Stomach (tissue), 4 donors: Measurements from ENCODE around the gene ACD.

Experiments
- POLR2A ChIP-seq, 4 donors: fragments of 450-650 bp; IDR thresholded peaks; one replicate each; pipeline ENCODE4 v1.6.1; 2016; ENCODE audit warnings: antibody characterized with exemption in 4 of 4, control low read depth in 2 of 4, mild to moderate bottlenecking in 1 of 4, moderate library complexity in 1 of 4
- POLR2AphosphoS5 ChIP-seq, 3 donors: sonication (generic); formaldehyde crosslinking; IDR thresholded peaks; one replicate each; pipeline ENCODE4 v1.6.1; 2016; ENCODE audit warnings: antibody characterized with exemption in 3 of 3
- TF ChIP-seq, protein P1 (sequence below), 7 experiments: fragments of 450-650 bp in 4 of 7; fragments of 200-600 bp in 3 of 7; sonication (generic) in 3 of 7; IDR thresholded peaks; one replicate each; pipeline ENCODE4 v1.5.1; 2016 to 2019; ENCODE audit warnings: antibody characterized with exemption in 7 of 7, control low read depth in 2 of 7, mild to moderate bottlenecking in 1 of 7

DNA sequence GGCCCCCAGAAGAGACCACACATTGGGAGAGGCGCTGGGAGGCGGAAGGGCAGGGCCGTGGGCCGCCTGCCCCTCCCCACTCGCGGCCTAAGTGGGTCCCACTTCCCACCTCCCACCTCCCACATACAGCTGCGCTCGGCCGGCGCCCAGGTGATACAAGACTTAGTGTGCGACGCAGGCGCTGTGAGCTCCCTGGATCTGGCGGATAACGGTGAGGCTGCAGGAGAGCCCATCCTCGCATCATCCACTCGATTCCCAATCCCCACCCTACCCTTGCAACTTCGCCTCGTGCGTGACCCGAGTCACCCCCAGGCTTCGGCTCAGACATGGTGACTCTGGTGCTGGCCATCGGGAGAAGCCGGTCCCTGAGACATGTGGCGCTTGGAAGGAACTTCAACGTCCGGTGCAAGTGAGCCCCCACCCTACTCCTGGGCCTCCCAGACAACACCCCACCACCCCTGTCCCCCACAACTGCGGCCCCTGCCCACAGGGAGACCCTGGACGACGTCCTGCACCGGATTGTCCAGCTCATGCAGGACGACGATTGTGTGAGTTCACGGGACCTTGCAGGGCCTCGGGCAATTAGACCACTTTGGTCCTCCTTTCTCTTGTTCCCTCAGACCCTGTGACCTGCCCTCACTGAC lies 11.2 kb downstream of the ACD start:
- TF ChIP-seq POLR2A (IDR thresholded peaks at IDR 0.05) = no peak
- TF ChIP-seq, protein P1, sequence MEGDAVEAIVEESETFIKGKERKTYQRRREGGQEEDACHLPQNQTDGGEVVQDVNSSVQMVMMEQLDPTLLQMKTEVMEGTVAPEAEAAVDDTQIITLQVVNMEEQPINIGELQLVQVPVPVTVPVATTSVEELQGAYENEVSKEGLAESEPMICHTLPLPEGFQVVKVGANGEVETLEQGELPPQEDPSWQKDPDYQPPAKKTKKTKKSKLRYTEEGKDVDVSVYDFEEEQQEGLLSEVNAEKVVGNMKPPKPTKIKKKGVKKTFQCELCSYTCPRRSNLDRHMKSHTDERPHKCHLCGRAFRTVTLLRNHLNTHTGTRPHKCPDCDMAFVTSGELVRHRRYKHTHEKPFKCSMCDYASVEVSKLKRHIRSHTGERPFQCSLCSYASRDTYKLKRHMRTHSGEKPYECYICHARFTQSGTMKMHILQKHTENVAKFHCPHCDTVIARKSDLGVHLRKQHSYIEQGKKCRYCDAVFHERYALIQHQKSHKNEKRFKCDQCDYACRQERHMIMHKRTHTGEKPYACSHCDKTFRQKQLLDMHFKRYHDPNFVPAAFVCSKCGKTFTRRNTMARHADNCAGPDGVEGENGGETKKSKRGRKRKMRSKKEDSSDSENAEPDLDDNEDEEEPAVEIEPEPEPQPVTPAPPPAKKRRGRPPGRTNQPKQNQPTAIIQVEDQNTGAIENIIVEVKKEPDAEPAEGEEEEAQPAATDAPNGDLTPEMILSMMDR (IDR thresholded peaks at IDR 0.05) = no peak
- TF ChIP-seq POLR2AphosphoS5 (IDR thresholded peaks at IDR 0.05) = no peak
